CD4-positive, alpha-beta T cell treated with Interleukin-15 for 4 hours (primary cell): ENCODE measurements around the gene ARRB1.
"Not testable (repeated sequence)": the region's sequence is repeated elsewhere in the genome, so short reads cannot be mapped to it uniquely, and the experiment has no call there.

Experiments used
- DNase-seq: peaks from one replicate; pipeline ENCODE4 v3.0.0-alpha.2; 2020; ENCODE audit warnings: low spot score

The ARRB1 gene

GRCh38 chr11:75351541-75351790, at the start of gene ARRB1:
Gene ARRB1 (minus strand): TSS chr11:75351661. CDS start chr11:75351607, 54 bp downstream.
- DNase-seq: no peak

GRCh38 chr11:75400146-75400865, 48.8 kb upstream of the ARRB1 start:
- DNase-seq: no peak

GRCh38 chr11:75399344-75400145, 48.1 kb upstream of the ARRB1 start, which contains the start of gene RPS3:
Gene RPS3 (plus strand): TSS chr11:75399518. CDS start chr11:75399548, 30 bp downstream.
- peak; percentile 86 for DNase-seq

GRCh38 chr11:75398906-75399305, 47.4 kb upstream of the ARRB1 start:
- no peak for DNase-seq

- no peak for DNase-seq
Observed at GRCh38 chr11:75394085-75394840, 42.8 kb upstream of the ARRB1 start.

GRCh38 chr11:75389925-75390324, 38.5 kb upstream of the ARRB1 start:
- DNase-seq: no peak

- no peak for DNase-seq
Observed at GRCh38 chr11:75389276-75389605, 37.8 kb upstream of the ARRB1 start.

- peak; percentile 82 for DNase-seq
Observed at GRCh38 chr11:75388386-75389275, 37.2 kb upstream of the ARRB1 start.

GRCh38 chr11:75387736-75388294, 36.4 kb upstream of the ARRB1 start:
- no peak for DNase-seq

- DNase-seq: no peak
Observed at GRCh38 chr11:75386942-75387630, 35.6 kb upstream of the ARRB1 start.

- DNase-seq: peak; percentile 75
Observed at GRCh38 chr11:75384438-75385080, 33.1 kb upstream of the ARRB1 start.

GRCh38 chr11:75383246-75383645, 31.8 kb upstream of the ARRB1 start:
- peak; percentile 35 for DNase-seq

GRCh38 chr11:75380716-75381420, 29.4 kb upstream of the ARRB1 start:
- no peak for DNase-seq

- DNase-seq: no peak
Observed at GRCh38 chr11:75380245-75380644, 28.8 kb upstream of the ARRB1 start.

- DNase-seq: not testable (repeated sequence)
Observed at GRCh38 chr11:75378776-75379175, 27.3 kb upstream of the ARRB1 start.

GRCh38 chr11:75376175-75376574, 24.7 kb upstream of the ARRB1 start:
- no peak for DNase-seq

GRCh38 chr11:75375626-75376025, 24.2 kb upstream of the ARRB1 start:
- no peak for DNase-seq

- DNase-seq: no peak
Observed at GRCh38 chr11:75374646-75375045, 23.2 kb upstream of the ARRB1 start.

GRCh38 chr11:75373201-75373600, 21.7 kb upstream of the ARRB1 start:
- no peak for DNase-seq
